UCSD-AML1 (cell line): ENCODE measurements around the gene TSPAN16.
"Not testable (repeated sequence)": the region's sequence is repeated elsewhere in the genome, so short reads cannot be mapped to it uniquely, and the experiment has no call there.

ENCODE experiments used
- DNase-seq: peaks from one replicate; lab custom pipeline; 2025; ENCODE audit not compliant: unreplicated experiment; lab: John Stamatoyannopoulos, UW

TSPAN16 gene

GRCh38 chr19:11300811-11301120 is 4.8 kb downstream of the TSPAN16 start:
- DNase-seq = no peak

DNA sequence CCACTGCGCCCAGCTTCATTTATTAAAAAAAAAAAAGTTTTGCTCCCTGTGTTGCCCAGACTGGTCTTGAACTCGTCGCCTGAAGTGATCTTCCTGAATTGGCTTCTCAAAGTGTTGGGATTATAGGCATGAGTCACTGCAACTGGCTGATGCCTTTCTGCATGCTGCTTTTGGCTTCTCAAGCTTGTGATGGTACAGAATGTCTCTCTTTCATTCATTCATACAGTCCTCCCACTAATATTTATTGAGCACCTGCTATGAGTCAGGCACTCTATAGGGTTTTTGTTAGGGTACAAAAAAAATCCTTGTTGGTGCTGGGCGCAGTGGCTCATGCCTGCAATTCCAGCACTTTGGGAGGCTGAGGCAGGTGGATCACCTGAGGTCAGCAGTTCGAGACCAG is 9.0 kb downstream of the TSPAN16 start:
- DNase-seq = no peak

DNA sequence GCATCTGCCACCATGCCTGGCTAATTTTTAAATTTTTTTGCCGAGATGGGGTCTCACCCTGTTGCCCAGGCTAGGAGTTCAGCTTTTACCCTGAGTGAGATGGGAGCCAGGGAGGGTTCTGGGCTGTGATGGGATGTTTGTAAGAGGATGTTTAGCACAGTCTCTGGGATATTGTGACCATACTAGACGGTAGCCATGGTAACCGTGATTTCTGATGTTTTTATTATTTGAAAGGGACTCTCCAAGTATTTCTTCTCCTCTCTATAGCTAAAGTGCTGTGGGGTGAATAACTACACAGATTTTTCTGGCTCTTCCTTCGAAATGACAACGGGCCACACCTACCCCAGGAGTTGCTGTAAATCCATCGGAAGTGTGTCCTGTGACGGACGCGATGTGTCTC is 10.4 kb downstream of the TSPAN16 start:
- no peak for DNase-seq

- not testable (repeated sequence) for DNase-seq
Measured at GRCh38 chr19:11320278-11320995, 24.5 kb downstream of the TSPAN16 start.

- no peak for DNase-seq
Measured at GRCh38 chr19:11321191-11322126, 25.5 kb downstream of the TSPAN16 start.

GRCh38 chr19:11322269-11323024 is 26.5 kb downstream of the TSPAN16 start:
- DNase-seq = no peak

DNA sequence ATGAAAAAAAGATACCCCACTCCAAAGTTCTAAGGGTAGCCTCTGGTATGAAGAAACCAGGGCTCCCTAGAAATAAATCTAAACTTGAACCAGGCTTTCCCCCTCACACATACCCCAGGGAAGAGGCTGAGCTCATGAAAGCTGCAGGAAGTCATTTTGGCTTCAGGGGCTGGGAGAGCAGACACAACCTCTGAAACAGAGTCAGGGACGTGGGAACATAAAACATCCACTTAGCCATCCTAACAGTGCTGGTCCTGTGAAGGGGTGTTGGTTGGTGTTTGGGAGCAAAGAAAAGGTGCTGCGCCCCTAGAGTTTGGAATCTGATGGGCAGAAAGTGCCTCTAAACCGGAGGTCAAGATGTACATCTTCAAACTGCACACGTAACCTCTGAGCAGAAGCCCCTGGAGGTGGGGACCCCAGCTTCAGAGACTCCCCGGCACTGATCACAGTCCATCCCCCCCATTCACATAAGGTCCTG is 27.7 kb downstream of the TSPAN16 start:
- no peak for DNase-seq

DNA sequence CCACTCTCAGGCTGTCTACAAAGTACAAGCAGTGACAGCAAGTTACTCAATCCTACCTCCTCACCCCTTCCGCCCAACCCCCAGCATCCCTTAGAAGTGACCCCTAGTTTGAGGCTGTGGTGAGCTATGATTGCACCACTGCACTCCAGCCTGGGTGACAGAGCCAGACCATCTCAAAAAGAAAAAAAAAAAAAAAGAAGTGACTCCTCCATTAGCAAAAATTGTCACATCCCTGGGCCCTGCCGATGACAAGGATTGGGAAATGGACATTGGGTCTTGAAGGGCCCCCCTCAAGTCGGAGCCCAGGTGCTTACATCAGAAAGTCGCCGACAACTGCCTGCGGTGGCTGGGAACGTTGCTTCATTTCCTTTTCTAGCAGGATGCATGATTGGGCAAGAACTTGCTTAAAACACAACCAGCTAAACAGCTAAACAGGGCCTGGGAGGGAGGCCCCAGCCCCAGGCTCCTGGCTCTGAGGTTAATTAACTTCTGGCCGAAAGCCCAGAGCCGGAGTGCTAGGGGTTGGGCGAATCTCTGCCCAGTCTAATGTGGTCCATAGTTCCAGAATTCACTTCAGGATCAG is 28.2 kb downstream of the TSPAN16 start:
- peak; percentile 83 for DNase-seq

GRCh38 chr19:11324748-11325389 is 28.9 kb downstream of the TSPAN16 start:
- no peak for DNase-seq

DNA sequence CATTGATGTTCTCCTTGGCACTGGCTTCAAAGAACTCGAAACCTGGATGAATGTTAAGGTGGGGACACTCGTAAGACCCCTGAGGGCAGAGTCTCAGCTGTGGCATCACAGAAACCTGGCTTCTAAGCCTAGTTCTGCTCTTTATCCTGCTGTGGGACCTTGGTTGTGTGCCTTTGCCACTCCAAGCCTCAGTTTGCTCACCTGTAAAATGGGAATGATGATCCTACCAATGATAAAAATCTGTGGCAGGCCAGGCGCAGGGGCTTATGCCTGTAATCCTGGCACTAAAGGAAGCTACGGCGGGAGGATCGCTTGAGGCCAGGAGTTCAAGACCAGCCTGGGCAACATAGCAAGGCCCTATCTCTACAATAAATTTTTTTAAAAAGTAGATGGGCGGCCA is 29.6 kb downstream of the TSPAN16 start:
- no peak for DNase-seq

GRCh38 chr19:11330127-11330526 is 34.2 kb downstream of the TSPAN16 start:
- no peak for DNase-seq

- no peak for DNase-seq
Measured at GRCh38 chr19:11331502-11331901, 35.5 kb downstream of the TSPAN16 start.

- no peak for DNase-seq
Measured at GRCh38 chr19:11332822-11333221, 36.9 kb downstream of the TSPAN16 start.

DNA sequence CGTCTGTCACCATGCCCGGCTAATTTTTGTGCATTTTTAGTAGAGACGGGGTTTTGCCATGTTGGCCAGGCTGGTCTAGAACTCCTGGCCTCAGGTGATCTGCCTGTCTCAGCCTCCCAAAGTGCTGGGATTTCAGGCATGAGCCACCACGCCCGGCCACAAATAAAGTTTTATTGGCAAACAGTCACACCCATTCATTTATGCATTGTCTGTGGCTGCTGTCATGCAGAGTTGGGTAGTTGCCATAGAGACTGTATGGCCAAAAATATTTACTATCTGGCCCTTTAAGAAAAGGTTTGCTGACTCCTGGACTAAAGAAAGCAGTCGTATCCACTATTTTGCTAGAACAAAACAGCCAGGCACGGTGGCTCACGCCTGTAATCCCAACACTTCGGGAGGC is 37.9 kb downstream of the TSPAN16 start:
- DNase-seq = not testable (repeated sequence)

GRCh38 chr19:11335449-11336146 is 39.6 kb downstream of the TSPAN16 start:
- no peak for DNase-seq

DNA sequence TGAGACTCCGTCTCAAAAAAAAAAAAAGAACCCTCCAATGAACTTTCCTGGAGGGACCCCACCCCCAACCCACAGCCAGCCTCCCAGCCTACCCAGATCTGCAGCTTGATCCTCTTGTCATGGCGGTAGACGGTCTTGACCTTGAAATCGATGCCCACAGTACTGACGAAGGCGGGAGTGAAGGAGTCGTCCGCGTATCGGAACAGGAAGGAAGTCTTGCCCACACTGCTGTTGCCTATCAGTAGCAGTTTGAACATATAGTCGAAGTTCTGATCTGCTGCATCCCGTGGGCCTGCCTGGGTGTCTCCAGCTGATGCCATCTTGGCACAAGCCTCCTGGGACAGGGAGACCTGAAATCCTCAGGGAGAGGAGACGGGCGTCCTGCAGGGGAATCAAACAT is 41.1 kb downstream of the TSPAN16 start:
- DNase-seq = peak; percentile 71

DNA sequence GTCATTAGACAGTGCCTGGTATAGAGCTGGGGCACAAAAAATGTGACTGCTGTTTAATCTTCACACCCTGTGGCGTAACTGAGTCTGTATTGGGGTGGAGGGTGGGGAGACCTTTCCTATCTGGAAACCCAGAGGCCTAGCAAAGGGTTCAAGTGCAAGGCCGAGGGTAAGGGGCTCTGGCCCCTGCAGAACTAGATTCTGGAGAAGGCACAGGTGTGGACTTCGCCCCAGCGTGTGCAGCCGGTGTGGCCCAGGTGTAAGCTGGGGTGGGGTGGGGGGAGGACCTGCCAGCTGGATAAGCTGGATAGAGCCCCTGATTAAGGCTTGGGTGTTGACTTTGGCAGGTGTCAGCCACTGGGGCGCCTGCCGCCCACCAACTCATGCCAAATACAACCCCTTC is 42.2 kb downstream of the TSPAN16 start:
- DNase-seq = no peak

GRCh38 chr19:11338569-11339253 is 42.8 kb downstream of the TSPAN16 start:
- DNase-seq = no peak
